ENCODE results near the gene ZNF644. TPM values are rescaled to one million over a fixed set of nuclear protein-coding genes. Genes with fewer than 3 reads are reported as not detected.

Gene ZNF644
- polyA plus RNA-seq, 3 donors = 7.0 to 22.2 (median 17.6) TPM

DNA sequence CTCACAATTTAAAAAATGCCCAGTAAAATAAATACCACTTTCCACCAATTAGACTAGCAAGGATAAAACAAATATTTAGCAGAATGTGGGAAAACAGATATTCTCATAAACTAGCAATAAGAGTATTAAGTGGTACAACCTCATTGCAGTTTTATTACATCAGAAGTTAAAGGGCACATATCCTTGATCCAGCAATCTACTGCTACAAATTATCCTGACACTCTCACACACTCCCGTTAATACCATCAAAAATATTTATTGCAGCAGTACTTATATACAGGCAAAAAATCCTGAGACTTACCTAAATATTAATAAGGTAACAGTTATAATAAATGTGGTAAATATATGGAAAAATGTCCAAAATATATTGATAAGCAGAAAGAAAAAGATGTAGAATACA is 44.3 kb downstream of the ZNF644 start:
- intact Hi-C loops (cut with micrococcal nuclease) = no loop called here
- Mint-ChIP-seq H3K36me3 (peaks cover 34 to 51% of the 10 kb centered on the region in 2 donors), H3K4me1 (peaks cover 2% of the 10 kb centered on the region), H3K27me3 (ENCODE audit: low read depth in 3 of 3) (peaks cover 0 to 2% (median 0%) of the 10 kb centered on the region in 3 donors), H3K27ac (peak overlapping the region in 1 of 7 donors; percentile 11), H3K4me3 (no peak overlapping the region), H3K9me3 (no peaks in the 10 kb centered on the region)
- Histone ChIP-seq H3K27me3 (ENCODE audit: control insufficient read depth in 2 of 2, insufficient read depth in 2 of 2, low read length in 2 of 2) (no peaks in the 10 kb centered on the region), H3K4me3 (replicated peaks in 1 of 3; ENCODE audit: low read depth in 2 of 3, low read length in 3 of 3) (no peak overlapping the region), H3K27ac (ENCODE audit: low read depth in 1 of 2, low read length in 2 of 2) (no peak overlapping the region), H3K9me3 (replicated peaks in 1 of 2; ENCODE audit: control insufficient read depth in 1 of 2, insufficient read depth in 1 of 2, low read length in 2 of 2) (no peaks in the 10 kb centered on the region), H2AFZ (ENCODE audit: insufficient read depth, low read depth, low read length, poor library complexity, severe bottlenecking) (no peak overlapping the region), H3K9ac (ENCODE audit: insufficient read depth, low read length, poor library complexity, severe bottlenecking) (no peak overlapping the region), H3K4me1 (ENCODE audit: control insufficient read depth in 1 of 2, insufficient read depth in 2 of 2, low read length in 2 of 2) (no peaks in the 10 kb centered on the region), H3K4me2 (replicated peaks; ENCODE audit: extremely low read depth, low read length, poor library complexity, severe bottlenecking) (no peak overlapping the region), H4K20me1 (ENCODE audit: insufficient read depth, low read length) (peaks cover 73% of the 10 kb centered on the region), H3K79me2 (ENCODE audit: insufficient read depth, low read length) (peaks cover 67% of the 10 kb centered on the region), H3K36me3 (replicated peaks in 1 of 2; ENCODE audit: control insufficient read depth in 1 of 2, insufficient read depth in 2 of 2, low read length in 2 of 2) (peaks cover 21 to 48% of the 10 kb centered on the region in 2 donors)
- WGBS (ENCODE audit: insufficient coverage) = no CpG with 5 or more reads among the region's 1 CpG
- no peak for DNase-seq
- no peak for TF ChIP-seq CTCF (IDR thresholded peaks at IDR 0.05)

DNA sequence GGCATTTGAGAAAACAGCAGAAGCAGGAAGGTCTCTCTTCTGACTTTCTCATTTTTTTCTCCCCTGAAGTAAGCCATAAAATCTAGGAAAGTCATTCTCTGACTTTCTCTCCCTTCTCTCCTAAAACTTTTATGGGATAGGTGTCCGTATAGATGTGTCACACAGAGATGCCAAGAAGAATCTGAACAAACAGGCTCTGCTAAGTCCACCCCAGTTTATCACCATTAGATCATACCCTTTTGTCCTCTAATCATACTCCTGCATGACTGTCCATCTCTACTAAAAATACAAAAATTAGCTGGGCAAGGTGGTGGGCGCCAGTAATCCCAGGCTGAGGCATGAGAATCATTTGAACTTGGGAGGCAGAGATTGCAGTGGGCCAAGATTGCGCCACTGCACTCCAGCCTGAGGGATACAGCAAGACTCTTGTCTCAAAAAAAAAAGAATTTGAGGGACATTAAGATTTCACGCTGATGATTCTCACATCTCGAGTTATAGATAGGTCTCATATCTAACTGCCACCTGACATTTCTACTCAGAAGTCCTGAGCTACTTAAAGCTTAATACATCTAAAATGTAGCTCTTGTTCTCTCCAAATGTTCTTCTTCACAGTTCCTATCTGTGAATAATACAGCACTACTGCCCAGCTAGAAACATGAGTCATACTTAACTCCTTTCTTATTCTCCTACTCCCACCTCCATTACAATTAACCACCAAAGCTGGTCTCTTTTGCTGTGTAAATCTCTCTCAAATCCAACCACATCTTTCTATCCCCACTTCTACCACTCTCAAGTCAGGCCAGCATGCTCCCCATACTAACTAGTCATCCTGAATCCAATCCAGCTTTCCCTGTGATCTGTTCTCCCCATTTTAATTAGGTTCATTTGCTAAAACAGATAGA is 47.7 kb downstream of the ZNF644 start:
- H3K27ac Mint-ChIP-seq = peak overlapping the region in 3 of 7 donors; percentile 12 to 73 (median 38)
- peaks cover 31 to 47% of the 10 kb centered on the region in 2 donors for H3K36me3 Mint-ChIP-seq
- WGBS (ENCODE audit: insufficient coverage) = 100% methylated on average over 2 of the region's 5 CpGs
- TF ChIP-seq CTCF (IDR thresholded peaks at IDR 0.05) = no peak
- Histone ChIP-seq H3K27ac (ENCODE audit: low read depth in 1 of 2, low read length in 2 of 2) (peak overlapping the region in 1 of 2 donors; percentile 12), H3K9ac (ENCODE audit: insufficient read depth, low read length, poor library complexity, severe bottlenecking) (no peak overlapping the region), H3K4me2 (replicated peaks; ENCODE audit: extremely low read depth, low read length, poor library complexity, severe bottlenecking) (no peak overlapping the region), H3K27me3 (ENCODE audit: control insufficient read depth in 2 of 2, insufficient read depth in 2 of 2, low read length in 2 of 2) (no peaks in the 10 kb centered on the region), H3K4me1 (ENCODE audit: control insufficient read depth in 1 of 2, insufficient read depth in 2 of 2, low read length in 2 of 2) (no peaks in the 10 kb centered on the region), H2AFZ (ENCODE audit: insufficient read depth, low read depth, low read length, poor library complexity, severe bottlenecking) (no peak overlapping the region), H3K36me3 (replicated peaks in 1 of 2; ENCODE audit: control insufficient read depth in 1 of 2, insufficient read depth in 2 of 2, low read length in 2 of 2) (peaks cover 19 to 40% of the 10 kb centered on the region in 2 donors), H3K9me3 (replicated peaks in 1 of 2; ENCODE audit: control insufficient read depth in 1 of 2, insufficient read depth in 1 of 2, low read length in 2 of 2) (no peaks in the 10 kb centered on the region), H4K20me1 (ENCODE audit: insufficient read depth, low read length) (peaks cover 66% of the 10 kb centered on the region), H3K79me2 (ENCODE audit: insufficient read depth, low read length) (peaks cover 65% of the 10 kb centered on the region), H3K4me3 (replicated peaks in 1 of 3; ENCODE audit: low read depth in 2 of 3, low read length in 3 of 3) (no peak overlapping the region)
- H3K27me3 Mint-ChIP-seq (ENCODE audit: low read depth in 3 of 3) = peaks cover 0 to 2% (median 0%) of the 10 kb centered on the region in 3 donors
- H3K4me3 Mint-ChIP-seq = no peak overlapping the region
- intact Hi-C loops (cut with micrococcal nuclease) = no loop called here
- peaks cover 2% of the 10 kb centered on the region for H3K4me1 Mint-ChIP-seq
- no peaks in the 10 kb centered on the region for H3K9me3 Mint-ChIP-seq
- DNase-seq = no peak

All from CD14-positive monocyte (primary cell).